HG03064 (cell line): ENCODE measurements around the gene SRGAP1.
"Not testable (repeated sequence)": the region's sequence is repeated elsewhere in the genome, so short reads cannot be mapped to it uniquely, and the experiment has no call there.

Experiments
- ATAC-seq: cut with Tn5 transposase; IDR thresholded peaks from one replicate; pipeline ENCODE4 v1.9.1; 2021; ENCODE audit warnings: low read depth; ENCODE audit not compliant: unreplicated experiment

Gene SRGAP1

DNA sequence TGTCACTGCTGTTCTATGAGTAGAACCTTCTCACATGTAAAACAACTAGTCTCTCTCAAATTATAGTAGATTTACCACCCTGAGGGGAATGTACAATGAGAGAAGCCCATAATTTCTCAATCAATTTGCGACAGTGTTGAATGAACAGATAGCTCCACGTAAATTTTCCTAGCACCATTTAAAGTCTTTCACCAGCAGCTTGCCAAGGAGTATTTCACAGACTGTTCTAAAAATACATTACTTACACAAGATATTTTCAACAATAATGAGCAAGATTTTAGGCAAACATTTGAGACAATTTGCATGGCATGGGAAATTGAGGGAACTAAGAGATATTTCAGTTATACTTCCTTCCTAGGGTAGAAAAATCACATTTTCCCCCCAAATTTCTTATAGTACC, 226.0 kb downstream of the SRGAP1 start:
- ATAC-seq = no peak

DNA sequence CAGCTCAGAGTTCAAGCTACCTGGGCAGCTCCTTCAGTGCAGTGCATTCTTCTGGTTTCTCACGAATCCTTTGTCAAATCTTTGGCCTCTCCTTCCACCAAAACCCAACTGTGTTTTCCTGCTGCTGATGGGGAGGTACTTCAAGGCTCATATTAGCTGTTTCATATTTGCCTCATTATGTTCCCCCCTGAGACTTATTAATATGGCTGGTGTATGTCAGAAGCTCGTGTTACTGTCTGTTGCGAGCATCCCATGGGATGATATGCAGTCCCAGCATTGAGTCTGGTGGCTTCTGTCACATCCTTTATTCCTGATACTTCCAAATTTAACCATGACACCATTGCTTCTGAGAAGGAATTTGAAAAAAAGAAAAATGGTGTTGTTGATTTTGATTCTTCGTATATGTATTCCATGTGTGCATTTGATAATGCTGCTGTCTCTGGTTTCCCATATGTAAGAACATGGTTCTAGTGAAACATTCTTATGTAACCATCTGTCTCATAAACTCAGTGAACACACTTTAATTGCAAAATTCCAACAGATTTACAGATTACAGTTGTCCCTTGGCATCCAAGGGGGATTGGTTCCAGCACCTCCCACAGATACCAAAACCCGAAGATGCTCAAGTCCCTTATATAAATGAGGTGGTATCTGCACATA, 228.5 kb downstream of the SRGAP1 start:
- no peak for ATAC-seq

DNA sequence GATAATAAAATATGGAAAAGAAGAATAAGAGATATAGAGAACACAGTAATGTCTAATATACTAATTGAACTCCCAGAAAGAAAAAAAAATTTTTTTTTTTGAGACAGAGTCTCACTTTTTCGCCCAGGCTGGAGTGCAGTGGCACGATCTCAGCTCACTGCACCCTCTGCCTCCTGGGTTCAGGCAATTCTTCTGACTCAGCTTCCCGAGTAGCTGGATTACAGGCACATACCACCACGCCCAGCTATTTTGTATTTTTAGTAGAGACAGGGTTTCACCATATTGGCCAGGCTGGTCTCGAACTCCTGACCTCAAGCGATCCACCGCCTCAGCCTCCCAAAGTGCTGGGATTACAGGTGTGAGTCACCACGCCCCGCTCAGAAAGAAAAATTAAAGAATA, 232.1 kb downstream of the SRGAP1 start:
- ATAC-seq = not testable (repeated sequence)

DNA sequence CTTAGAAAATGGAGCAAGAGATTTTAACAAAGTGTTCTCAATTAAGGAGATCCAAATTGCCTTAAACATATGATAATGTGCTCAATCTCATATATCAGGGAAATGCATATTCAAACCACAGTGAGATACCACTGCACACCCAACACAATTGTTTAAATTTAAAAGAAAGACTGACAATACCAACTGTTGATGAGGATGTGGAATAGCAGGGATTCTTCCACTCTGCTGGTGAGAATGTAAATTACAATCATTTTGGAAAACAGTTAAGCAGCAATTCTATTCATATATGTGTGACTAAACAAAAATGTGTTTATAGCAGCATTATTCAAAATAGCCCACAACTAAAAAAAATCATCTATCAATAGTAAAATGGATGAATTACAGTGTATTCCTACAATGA, 233.4 kb downstream of the SRGAP1 start:
- ATAC-seq = no peak

DNA sequence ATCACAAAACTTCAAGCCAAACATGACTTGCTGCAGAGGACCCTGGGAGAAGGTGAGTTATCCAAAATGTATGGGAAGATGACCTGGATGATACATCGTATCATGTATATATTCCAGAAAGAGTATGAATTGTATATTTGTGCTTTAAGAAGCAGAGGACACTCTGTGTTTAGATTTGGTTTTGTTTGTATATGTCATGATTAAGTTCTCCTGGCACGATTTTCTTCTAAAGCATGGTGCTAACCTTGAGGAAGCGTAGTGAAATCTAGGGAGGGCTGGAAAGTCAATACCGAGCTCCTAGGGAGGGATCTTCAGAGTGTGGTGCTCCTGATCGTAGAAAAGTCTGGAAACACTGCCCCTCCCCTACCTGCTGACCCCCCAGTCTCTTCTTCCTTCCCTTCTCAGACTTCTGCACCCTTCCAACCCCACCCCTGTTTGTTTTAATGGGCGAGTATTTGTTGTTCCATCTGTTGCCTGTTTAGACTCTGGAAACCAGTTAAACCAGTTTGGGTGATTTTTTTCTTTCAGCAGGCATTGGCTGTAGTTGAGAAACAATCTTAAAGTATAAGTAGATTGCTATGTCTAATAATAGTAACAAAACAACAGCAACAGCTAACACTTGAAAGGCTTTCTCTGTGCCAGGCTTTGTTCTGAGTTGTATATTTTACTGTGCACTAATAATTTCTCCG, 236.0 kb downstream of the SRGAP1 start:
- no peak for ATAC-seq

DNA sequence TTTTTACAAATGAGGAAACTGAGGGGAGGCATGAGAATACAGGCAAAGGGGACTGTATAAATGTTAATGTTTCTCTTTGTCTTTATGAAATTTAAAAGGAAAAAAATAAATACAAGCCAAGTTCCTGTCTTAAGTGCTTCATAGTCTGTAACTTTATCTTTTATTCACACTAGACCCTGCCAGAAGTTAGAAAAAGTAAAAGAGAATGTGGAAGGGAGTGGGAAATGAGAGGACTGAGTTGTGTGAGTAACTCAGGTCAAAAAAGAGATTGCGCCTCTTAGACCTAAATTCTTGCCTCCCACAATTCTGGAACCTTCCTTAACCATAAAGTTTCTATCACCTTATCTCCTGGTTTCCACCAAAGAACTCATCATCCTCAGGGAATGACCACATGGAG, 236.5 kb downstream of the SRGAP1 start:
- no peak for ATAC-seq

DNA sequence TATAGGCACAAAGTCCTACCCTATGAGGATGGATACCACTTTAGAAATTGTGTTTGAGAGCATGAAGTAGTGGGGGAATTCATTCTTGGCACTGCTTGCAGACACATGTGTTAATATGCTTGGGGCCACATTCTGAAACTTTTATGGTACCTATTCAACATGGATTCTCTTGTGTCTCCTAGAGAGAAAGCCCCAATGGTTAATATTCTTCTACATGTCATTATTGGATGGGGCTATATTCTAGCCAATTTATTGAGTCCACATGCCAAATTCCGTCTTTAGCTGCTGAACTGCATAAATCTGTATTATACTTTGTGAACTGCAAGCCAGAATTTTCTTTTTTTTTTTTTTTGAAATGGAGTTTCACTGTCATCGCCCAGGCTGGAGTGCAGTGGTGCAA, 237.6 kb downstream of the SRGAP1 start:
- ATAC-seq = no peak

DNA sequence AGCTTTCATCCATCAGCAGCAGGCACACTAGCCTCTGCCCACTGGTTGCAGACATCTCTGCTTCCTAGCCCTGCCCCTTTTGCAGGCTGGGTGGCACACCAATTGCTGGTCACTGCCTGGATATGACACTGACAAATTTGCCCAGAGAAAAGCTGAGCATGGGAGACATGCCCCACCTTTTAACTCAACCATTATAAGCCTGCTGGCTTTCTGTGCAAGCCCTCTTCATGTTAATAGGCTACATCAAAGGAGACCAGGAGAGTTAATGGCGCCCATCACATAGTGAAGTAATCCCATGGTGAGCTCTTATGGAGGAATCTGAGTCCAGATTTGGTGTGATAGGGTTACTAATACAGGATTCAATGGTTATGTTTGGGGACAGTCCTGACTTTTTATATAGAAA, 238.4 kb downstream of the SRGAP1 start:
- ATAC-seq = no peak

DNA sequence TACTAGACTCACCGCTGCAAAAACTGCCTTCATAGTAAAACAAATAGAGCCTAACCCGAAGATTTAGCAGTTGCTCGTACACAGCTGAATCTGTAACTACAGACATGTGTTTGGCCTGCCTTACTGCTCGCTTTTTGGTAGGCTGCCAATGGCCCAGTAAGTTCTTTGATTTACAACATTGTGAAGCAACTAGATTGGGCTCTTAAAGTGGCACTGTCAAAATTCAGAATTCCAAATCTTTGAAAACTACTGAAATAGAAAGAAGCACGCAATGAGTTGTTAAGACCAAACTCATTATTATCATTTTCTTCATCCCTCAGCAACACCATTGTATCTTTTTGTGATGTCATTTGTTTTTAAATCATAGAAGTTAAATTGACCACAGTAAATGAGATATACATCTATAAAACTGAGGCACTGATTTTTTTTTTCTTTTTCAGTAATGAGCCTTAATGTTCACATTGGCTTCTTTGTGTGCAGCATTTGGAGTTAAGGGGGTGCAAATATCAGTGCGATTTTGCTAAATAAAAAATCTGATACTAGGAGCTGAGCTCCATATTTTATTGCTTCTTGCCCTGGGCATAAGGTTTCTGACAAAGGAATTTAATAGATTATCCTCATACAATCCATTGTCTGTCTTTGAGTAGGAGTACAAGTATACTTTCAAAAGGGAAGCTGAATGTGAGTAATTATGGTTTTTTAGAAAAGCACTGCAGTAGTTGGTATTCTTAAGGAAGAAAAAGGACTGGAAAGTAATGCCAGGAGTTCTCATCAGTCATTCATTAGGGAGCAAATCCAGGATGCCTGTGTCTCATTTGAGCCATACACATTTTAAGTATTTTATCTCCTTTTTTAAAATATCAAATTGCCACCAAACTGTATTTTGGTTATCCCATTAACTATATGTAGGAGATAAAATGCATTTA, 239.0 kb downstream of the SRGAP1 start:
- ATAC-seq = no peak

DNA sequence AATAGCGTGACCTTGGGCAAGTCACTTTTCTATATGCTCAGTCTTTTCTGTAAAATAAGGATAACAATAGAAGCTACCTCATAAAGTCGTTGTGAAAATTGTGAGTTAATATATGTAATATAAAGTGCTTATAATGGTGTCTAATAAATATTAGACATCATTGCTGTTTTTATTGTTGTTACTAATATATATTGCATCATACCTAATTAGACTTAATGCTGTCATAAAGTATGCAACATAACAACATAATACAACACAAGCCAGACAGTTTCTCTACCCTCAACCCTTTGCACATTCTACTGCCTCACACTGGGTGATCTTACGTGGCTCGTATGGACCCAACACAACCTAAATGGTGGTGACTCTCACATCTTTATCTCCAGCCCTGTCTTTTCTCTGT, 240.7 kb downstream of the SRGAP1 start:
- no peak for ATAC-seq

DNA sequence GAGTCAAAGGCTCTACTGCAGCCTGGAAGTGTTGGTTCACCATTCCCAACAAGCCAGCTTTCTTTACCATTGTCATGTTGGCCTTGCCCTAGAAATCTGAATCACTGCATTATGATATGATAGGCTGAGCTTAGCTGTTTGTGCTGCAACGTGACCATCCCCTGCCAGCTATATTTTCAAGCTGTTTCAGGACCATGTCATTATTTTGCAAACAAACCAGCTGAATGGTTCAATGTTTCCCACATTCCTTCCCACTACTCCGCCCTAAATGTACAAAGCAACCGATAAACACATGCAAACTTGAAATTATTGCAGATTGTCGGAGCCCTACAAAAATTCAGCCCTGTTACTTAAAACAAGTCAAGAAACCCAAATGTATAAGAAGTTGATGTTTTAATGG, 241.5 kb downstream of the SRGAP1 start:
- ATAC-seq = no peak

DNA sequence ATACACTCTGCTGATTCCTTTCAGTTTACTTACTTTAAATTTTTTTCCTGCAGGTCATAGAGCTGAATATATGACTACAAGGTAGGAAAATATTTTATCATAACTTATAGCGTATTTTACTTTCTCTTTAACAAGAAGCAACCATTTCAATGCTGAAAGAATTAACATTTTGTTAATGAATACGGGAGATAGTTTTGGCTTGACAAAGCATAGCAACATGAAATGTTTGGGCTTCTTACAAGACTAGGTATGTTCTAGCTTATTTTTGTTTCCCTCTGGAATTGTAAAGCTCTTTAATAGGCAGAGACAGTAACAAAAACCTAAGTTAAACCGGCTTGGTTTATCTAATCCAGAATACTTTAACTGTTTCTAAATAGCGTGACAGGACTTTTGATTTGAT, 242.4 kb downstream of the SRGAP1 start:
- no peak for ATAC-seq

DNA sequence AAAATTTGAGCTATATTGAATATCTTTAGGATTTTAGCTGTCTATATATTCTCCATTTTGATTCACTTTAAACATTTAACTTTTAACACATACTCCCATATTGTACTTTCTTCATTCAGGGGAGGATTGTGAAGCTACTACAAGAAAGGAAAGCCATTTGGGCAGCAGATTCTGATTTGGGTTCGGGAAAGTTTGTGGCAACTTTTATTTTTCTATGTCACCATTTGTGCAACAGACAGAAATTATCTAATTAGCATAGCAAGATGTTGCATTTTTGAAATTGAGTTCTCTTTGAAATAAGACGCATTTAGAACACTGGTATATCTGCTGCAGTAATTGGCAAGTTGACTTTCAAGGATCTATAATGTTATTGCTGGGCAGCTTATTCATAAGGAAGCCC, 243.3 kb downstream of the SRGAP1 start:
- no peak for ATAC-seq

DNA sequence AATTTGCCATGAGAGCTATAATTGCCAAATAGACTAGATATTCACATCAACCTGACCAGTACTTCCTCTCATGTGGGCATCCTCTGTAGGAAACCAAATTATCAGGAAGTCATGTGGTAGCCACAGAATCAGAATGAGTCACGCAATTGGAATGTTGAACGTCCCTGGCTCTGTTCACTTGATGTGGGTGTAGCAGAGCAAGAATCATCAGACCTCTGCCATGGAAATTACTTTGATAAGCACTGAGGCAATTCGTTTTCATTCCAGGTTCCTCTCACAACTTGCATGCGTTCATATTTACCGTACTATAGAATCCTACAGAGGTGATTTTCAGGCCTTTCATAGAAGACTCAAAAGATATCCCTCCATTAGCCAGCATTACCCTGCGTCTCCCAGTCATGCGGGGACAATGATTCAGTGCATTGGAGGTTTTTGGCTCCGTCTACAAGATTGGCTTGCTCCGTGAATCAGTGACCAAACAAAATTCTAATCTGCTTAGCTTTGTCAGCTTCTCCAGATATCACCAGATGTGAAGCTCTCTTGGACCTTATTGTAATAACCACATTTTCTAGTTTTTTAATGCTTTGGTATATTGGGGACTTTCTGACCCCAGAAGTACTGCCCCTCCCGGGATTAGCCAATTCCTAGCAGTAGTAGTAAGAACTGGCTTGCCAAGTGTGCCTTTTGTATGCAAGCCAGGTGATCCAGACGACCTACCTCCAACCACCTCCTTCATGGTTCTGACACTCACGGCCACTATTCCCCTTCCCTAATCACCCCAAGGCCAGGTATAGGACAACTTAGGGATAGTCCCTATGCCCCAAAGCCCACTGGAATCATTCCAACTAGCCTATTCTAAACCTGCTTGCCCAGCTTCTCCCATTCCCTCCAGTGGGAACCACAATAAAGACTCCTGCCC, 244.2 kb downstream of the SRGAP1 start:
- ATAC-seq = no peak

DNA sequence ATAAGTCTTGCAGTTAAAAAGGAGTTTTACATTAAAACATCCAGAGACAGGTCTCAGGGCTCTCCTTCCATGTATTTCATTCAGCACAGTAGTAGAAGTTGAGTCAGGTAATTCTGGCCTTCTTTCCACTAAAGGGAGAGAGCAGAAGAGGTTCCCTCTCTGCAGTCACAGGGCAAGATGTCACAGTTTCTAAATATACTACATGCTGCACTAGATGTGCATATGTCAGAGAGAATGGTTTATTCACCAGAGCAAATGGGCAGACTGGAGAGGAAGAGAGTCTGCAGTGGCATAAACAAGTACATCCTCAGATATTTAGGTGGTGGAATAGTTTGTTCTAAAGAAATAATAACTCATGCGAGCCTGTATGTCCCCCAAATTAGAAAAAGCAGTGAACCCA, 245.5 kb downstream of the SRGAP1 start:
- ATAC-seq = no peak

DNA sequence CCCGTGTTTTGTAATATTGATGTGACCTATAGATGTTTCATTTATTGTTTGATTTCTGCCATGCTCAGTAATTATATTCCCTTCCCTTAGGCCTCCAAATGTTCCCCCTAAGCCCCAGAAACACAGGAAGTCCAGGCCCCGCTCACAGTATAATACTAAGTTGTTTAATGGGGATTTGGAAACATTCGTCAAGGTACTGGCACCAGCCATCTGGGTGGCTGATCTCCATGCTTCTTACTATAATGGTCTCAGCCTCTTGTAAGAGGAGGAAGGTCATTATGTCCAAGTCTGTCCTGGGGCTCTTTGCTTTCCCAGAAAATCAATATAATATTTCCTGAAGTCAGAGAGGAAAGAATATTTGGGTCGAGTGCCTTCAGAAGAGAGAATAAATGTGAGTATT, 246.7 kb downstream of the SRGAP1 start:
- no peak for ATAC-seq

DNA sequence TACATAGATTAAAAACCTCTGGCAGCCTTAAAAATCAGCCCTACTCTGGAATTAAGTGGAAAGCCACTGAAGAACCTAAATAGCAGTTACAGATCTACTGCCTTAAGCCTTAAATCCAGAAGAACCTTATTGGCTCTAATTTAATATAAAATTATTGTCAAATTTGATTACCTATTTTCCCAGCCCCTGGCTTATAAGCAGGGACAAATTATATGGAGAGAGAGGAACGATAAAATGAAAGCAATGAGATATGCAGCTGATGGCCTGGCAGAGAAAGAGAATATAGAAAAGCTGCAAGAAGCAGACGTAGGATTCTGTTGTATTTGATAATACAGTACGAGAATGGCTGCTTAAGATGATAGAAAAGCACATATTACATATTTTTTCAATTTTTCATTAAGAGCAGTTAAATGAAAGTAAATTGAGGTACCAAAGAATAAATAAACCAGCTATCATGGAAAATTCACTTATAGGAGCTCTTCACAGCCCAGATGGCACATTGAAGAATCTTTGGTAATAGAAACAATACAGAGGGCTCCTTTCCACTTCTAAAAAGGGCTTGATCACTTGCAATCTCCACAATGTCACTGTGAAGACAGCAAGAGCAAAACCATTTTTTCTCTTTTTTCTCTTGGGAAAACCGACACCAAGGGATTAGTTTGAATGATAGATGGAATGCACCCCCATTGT, 248.2 kb downstream of the SRGAP1 start:
- no peak for ATAC-seq

DNA sequence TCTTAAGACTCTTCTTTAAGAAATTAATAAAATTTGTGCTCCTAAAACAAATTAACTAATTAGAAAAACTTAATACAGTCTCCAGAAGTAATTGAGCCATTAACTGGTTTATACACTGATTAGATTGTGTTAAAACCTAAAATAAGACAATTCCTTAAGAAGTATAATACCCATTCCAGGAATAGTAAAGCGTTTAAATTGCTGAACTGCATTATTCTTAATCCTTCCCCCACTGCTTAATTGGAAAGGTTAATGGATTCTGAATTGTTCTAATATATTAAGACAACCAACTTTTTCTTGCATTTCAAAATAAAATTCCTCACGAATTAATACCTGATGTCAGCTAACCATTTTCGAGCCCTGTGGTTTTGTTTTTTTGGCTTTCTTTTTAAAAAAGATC, 249.2 kb downstream of the SRGAP1 start:
- ATAC-seq = no peak

DNA sequence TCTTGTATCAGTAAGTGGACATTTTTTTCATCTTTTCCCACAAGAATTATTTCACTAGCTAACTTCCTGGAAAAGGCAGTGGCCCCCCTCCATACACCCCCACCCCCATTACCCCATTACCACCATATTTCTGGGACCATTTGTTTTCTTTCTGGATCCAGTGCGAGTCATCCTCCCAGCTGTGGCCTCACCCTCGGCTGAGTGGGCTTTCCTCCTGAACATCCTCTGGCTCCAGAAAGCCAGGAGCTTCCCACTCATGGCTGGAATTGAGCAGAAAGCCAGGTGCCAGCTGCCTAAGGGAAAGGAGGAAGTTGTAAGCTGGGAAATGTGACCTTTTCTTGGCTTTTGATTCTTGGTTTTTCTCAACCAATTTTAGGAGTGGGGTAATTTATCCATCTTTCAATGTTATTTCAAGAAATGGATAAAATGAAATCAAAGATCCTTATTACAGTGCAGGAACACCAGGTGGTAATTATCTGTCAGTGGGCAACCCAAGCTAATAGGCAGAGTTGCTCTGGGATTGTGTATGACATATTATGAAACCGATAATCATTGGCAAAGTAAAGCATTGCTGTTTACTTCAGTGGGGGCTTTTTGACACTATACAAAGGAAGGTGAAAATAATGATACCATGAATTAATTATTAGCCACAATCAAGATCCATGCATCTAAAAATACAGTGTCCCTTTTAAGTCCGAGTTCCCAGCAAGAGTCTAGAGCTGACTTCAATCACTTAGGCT, 253.0 kb downstream of the SRGAP1 start:
- ATAC-seq = no peak
